Neural progenitor cell (in vitro differentiated cells): ENCODE results near the gene DBNDD1. TPM values are rescaled to one million over a fixed set of nuclear protein-coding genes. Genes with fewer than 3 reads are reported as not detected.

Source experiments
- DNase-seq: peaks from one replicate; pipeline ENCODE4 v3.0.0-alpha.2; 2016; ENCODE audit warnings: low spot score
- H2AFZ ChIP-seq: fragments of 200-600 bp; sonication (generic); replicated peaks from 2 replicates; pipeline ENCODE4 v1.6.1; 2016; ENCODE audit warnings: antibody characterized with exemption
- H3F3A ChIP-seq: fragments of 200-600 bp; sonication (generic); 2 replicates; pipeline ENCODE4 v1.6.1; 2016; ENCODE audit warnings: antibody characterized with exemption, low read depth
- H3K27ac ChIP-seq: fragments of 200-600 bp; sonication (generic); 2 replicates; pipeline ENCODE4 v1.5.1; 2016; ENCODE audit warnings: mild to moderate bottlenecking
- H3K27me3 ChIP-seq: fragments of 200-600 bp; sonication (generic); 2 replicates; pipeline ENCODE4 v1.6.1; 2016; ENCODE audit warnings: mild to moderate bottlenecking, moderate library complexity
- H3K36me3 ChIP-seq: fragments of 200-600 bp; sonication (generic); 2 replicates; pipeline ENCODE4 v1.5.1; 2016
- H3K4me1 ChIP-seq: fragments of 200-600 bp; sonication (generic); 2 replicates; pipeline ENCODE4 v1.6.1; 2016; ENCODE audit warnings: mixed run types
- H3K4me2 ChIP-seq: fragments of 200-600 bp; sonication (generic); 2 replicates; pipeline ENCODE4 v1.6.1; 2016
- H3K4me3 ChIP-seq: fragments of 200-600 bp; sonication (generic); 2 replicates; pipeline ENCODE4 v1.5.1; 2016
- H3K79me2 ChIP-seq: fragments of 200-600 bp; sonication (generic); 2 replicates; pipeline ENCODE4 v1.6.1; 2016; ENCODE audit warnings: low read depth
- H3K9ac ChIP-seq: fragments of 200-600 bp; sonication (generic); 2 replicates; pipeline ENCODE4 v1.6.1; 2016
- H3K9me3 ChIP-seq: fragments of 200-600 bp; sonication (generic); 2 replicates; pipeline ENCODE4 v1.5.1; 2016; ENCODE audit warnings: low read depth
- H4K20me1 ChIP-seq: fragments of 200-600 bp; sonication (generic); 2 replicates; pipeline ENCODE4 v1.6.1; 2016; ENCODE audit warnings: low read depth
- H3K27ac Mint-ChIP-seq: 3 replicates; pipeline ENCODE4 v1.8.0; 2021; ENCODE audit warnings: mixed read lengths
- H3K27me3 Mint-ChIP-seq: 2 replicates; pipeline ENCODE4 v1.8.0; 2022; ENCODE audit warnings: low read depth, mild to moderate bottlenecking, inconsistent platforms, moderate library complexity, mixed read lengths; ENCODE audit not compliant: insufficient read depth
- H3K36me3 Mint-ChIP-seq: 3 replicates; pipeline ENCODE4 v1.8.0; 2021; ENCODE audit warnings: mixed read lengths
- H3K4me1 Mint-ChIP-seq: 3 replicates; pipeline ENCODE4 v1.8.0; 2021; ENCODE audit warnings: mixed read lengths
- H3K4me3 Mint-ChIP-seq: 3 replicates; pipeline ENCODE4 v1.8.0; 2021; ENCODE audit warnings: mild to moderate bottlenecking, moderate library complexity, mixed read lengths
- H3K9me3 Mint-ChIP-seq: 3 replicates; pipeline ENCODE4 v1.8.0; 2020; ENCODE audit warnings: mixed read lengths
- CTCF ChIP-seq: fragments of 200-600 bp; sonication (generic); IDR thresholded peaks from 2 replicates; pipeline ENCODE4 v1.5.1; 2017; ENCODE audit warnings: antibody characterized with exemption, mild to moderate bottlenecking
- EZH2 ChIP-seq: fragments of 200-600 bp; sonication (generic); IDR thresholded peaks from 2 replicates; pipeline ENCODE4 v1.6.1; 2017; ENCODE audit warnings: antibody characterized with exemption, mild to moderate bottlenecking, moderate library complexity
- EZH2phosphoT487 ChIP-seq: fragments of 200-600 bp; sonication (generic); IDR thresholded peaks from 2 replicates; pipeline ENCODE4 v1.6.1; 2017; ENCODE audit warnings: antibody characterized with exemption
- total RNA-seq: library from RNA; depleted of rRNA; stranded (reverse); fragments of >200 nt; gene quantifications from 2 replicates; pipeline ENCODE4 v1.2.3, GENCODE V29; 2015; ENCODE audit warnings: low replicate concordance

DBNDD1 gene
- total RNA-seq, 1 donor from 2014 or later = 5.2 TPM

- H3K4me2 ChIP-seq = no peak overlapping the region
- H3K79me2 ChIP-seq = peaks cover 14% of the 10 kb centered on the region
- no peaks in the 10 kb centered on the region for H3F3A ChIP-seq
- no peak overlapping the region for H3K4me3 ChIP-seq
- H3K27ac Mint-ChIP-seq = no peak overlapping the region
- H3K27me3 Mint-ChIP-seq = no peaks in the 10 kb centered on the region
- H4K20me1 ChIP-seq = no peaks in the 10 kb centered on the region
- H3K9ac ChIP-seq = no peak overlapping the region
- H3K27ac ChIP-seq = no peak overlapping the region
- H3K36me3 Mint-ChIP-seq = peaks cover 23% of the 10 kb centered on the region
- H3K9me3 Mint-ChIP-seq = no peaks in the 10 kb centered on the region
- H3K4me1 ChIP-seq = no peaks in the 10 kb centered on the region
- no peaks in the 10 kb centered on the region for H3K27me3 ChIP-seq
- H3K36me3 ChIP-seq = no peaks in the 10 kb centered on the region
- H2AFZ ChIP-seq = no peak overlapping the region
- H3K9me3 ChIP-seq = no peaks in the 10 kb centered on the region
- DNase-seq = no peak
- TF ChIP-seq EZH2 (no peak), EZH2phosphoT487 (no peak), CTCF (no peak)
- no peaks in the 10 kb centered on the region for H3K4me1 Mint-ChIP-seq
- no peak overlapping the region for H3K4me3 Mint-ChIP-seq
These were observed 37.8 kb downstream of the DBNDD1 start for GRCh38 chr16:89981414-89981813.

DNA sequence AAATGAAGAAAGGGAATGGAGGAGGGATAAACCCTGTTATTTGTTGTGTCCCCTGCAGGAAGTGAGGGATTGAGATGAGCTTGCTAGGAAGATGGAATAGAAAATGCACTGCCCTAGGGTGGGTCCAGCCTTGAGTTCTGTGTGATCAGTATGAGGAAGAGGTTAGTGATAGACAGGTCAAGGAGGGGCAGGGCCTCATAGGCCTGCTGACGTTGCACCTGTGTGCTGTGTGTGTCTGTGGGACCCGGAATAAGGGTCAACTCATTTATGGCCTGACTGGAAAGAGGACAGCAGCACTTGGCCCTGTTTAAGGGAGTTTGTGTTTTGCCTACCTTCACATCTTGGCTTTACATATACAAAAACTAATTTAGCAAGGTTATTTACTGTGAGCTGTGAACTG lies 44.4 kb downstream of the DBNDD1 start:
- Histone ChIP-seq H3K79me2 (peaks cover 65% of the 10 kb centered on the region), H3K9me3 (no peaks in the 10 kb centered on the region), H3K4me2 (no peak overlapping the region), H3K36me3 (no peaks in the 10 kb centered on the region), H2AFZ (no peak overlapping the region), H3K4me3 (no peak overlapping the region), H3K27ac (no peak overlapping the region), H3F3A (no peaks in the 10 kb centered on the region), H3K27me3 (no peaks in the 10 kb centered on the region), H3K9ac (no peak overlapping the region), H3K4me1 (peaks cover 9% of the 10 kb centered on the region), H4K20me1 (no peaks in the 10 kb centered on the region)
- peaks cover 25% of the 10 kb centered on the region for H3K36me3 Mint-ChIP-seq
- no peak overlapping the region for H3K27ac Mint-ChIP-seq
- TF ChIP-seq CTCF = no peak
- no peak for TF ChIP-seq EZH2phosphoT487
- TF ChIP-seq EZH2 = no peak
- no peak overlapping the region for H3K4me3 Mint-ChIP-seq
- no peak for DNase-seq
- H3K27me3 Mint-ChIP-seq = peaks cover 9% of the 10 kb centered on the region
- H3K4me1 Mint-ChIP-seq = peaks cover 8% of the 10 kb centered on the region
- H3K9me3 Mint-ChIP-seq = peaks cover 17% of the 10 kb centered on the region

DNA sequence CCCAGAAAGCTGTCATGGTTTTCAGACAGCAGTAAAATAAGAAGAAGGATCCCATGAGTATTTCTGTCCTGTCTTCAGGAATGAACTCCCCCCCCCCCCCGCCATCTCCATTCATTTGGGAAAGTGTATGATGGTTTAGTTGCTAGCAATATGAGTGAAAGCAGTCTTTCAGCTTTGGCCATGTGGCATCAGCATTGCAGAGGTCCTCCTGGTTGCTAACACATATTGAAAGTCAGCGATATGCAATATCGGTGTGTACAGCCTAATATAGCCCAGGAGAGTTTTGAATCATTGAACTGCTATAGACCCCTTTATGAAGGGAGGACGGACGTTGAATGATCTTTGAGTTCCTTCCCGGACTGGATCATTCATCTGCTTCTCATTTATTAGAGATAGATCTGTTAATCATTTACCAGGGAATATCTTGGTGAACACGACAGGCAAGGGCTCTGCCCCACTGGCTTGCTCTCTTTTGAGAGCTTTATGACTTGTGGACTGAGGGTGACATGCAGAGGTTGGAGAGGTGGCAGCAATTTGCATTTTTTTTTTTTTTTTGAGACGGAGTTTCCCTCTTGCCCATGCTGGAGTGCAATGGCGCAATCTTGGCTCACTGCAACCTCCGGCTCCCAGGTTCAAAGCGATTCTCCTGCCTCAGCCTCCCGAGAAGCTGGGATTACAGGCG lies 45.5 kb downstream of the DBNDD1 start:
- H3K36me3 ChIP-seq = no peaks in the 10 kb centered on the region
- H3K27ac Mint-ChIP-seq = no peak overlapping the region
- H2AFZ ChIP-seq = no peak overlapping the region
- H3K36me3 Mint-ChIP-seq = peaks cover 19% of the 10 kb centered on the region
- H3F3A ChIP-seq = no peaks in the 10 kb centered on the region
- no peaks in the 10 kb centered on the region for H4K20me1 ChIP-seq
- TF ChIP-seq EZH2phosphoT487 (no peak), EZH2 (no peak), CTCF (no peak)
- H3K9ac ChIP-seq = no peak overlapping the region
- no peaks in the 10 kb centered on the region for H3K27me3 ChIP-seq
- H3K4me3 ChIP-seq = peak overlapping the region; percentile 98
- H3K4me2 ChIP-seq = peak overlapping the region; percentile 98
- H3K9me3 ChIP-seq = no peaks in the 10 kb centered on the region
- H3K79me2 ChIP-seq = peaks cover 65% of the 10 kb centered on the region
- H3K27me3 Mint-ChIP-seq = peaks cover 11% of the 10 kb centered on the region
- peaks cover 9% of the 10 kb centered on the region for H3K4me1 ChIP-seq
- H3K9me3 Mint-ChIP-seq = peaks cover 17% of the 10 kb centered on the region
- peak overlapping the region; percentile 98 for H3K4me3 Mint-ChIP-seq
- peaks cover 8% of the 10 kb centered on the region for H3K4me1 Mint-ChIP-seq
- H3K27ac ChIP-seq = no peak overlapping the region
- DNase-seq = no peak
